ENCODE data around the gene ZNF592. TPM values are rescaled to one million over a fixed set of nuclear protein-coding genes. Genes with fewer than 3 reads are reported as not detected.

ZNF592 gene
- total RNA-seq = 10 to 100 TPM; 25.6 to 47.6 (median 40.9) TPM

GRCh38 chr15:84748274-84749110 lies at the start of gene ZNF592:
Gene ZNF592, plus strand, starts transcription at chr15:84748592. Its CDS starts 34,084 bp downstream, at chr15:84782676.
- Histone ChIP-seq H3K27me3 (no peaks in the 10 kb centered on the region), H3K4me3 (peak within 1 kb of the TSS; percentile 85 to 96 (median 89)), H3K9me3 (no peaks in the 10 kb centered on the region), H3K4me1 (peaks cover 0 to 61% (median 18%) of the 10 kb centered on the region in 4 donors), H3K36me3 (no peaks in the 10 kb centered on the region), H3K27ac (peak within 1 kb of the TSS; percentile 99 to 100 (median 100))
- DNase-seq = peak; percentile 76 to 94 (median 92)
- peak in 3 of 6 experiments; percentile 65 to 81 (median 74) for TF ChIP-seq CTCF (IDR thresholded peaks at IDR 0.05)
- TF ChIP-seq POLR2A (IDR thresholded peaks at IDR 0.05) = peak in 1 of 2 donors; percentile 80

GRCh38 chr15:84699538-84700191 lies 48.7 kb upstream of the ZNF592 start:
- Histone ChIP-seq H3K4me3 (no peak overlapping the region), H3K4me1 (peaks cover 0 to 12% (median 0%) of the 10 kb centered on the region in 4 donors), H3K9me3 (no peaks in the 10 kb centered on the region), H3K36me3 (no peaks in the 10 kb centered on the region), H3K27me3 (no peaks in the 10 kb centered on the region), H3K27ac (no peak overlapping the region)
- no peak for TF ChIP-seq POLR2A (IDR thresholded peaks at IDR 0.05)
- TF ChIP-seq CTCF (IDR thresholded peaks at IDR 0.05) = no peak
- DNase-seq = no peak

- H3K4me1 ChIP-seq = peaks cover 0 to 6% (median 0%) of the 10 kb centered on the region in 4 donors
- H3K9me3 ChIP-seq = no peaks in the 10 kb centered on the region
- H3K36me3 ChIP-seq = no peaks in the 10 kb centered on the region
- peak overlapping the region in 1 of 4 donors; percentile 17 for H3K27ac ChIP-seq
- H3K27me3 ChIP-seq = no peaks in the 10 kb centered on the region
- DNase-seq = peak in 1 of 3 donors; percentile 57
- TF ChIP-seq CTCF (IDR thresholded peaks at IDR 0.05) = no peak
- no peak for TF ChIP-seq POLR2A (IDR thresholded peaks at IDR 0.05)
- no peak overlapping the region for H3K4me3 ChIP-seq
These were observed 45.4 kb upstream of the ZNF592 start for GRCh38 chr15:84702961-84703482.

- Histone ChIP-seq H3K4me3 (no peak overlapping the region), H3K27ac (peak overlapping the region in 1 of 4 donors; percentile 17), H3K9me3 (no peaks in the 10 kb centered on the region), H3K36me3 (no peaks in the 10 kb centered on the region), H3K27me3 (no peaks in the 10 kb centered on the region), H3K4me1 (peaks cover 0 to 6% (median 0%) of the 10 kb centered on the region in 4 donors)
- TF ChIP-seq CTCF (IDR thresholded peaks at IDR 0.05) = no peak
- TF ChIP-seq POLR2A (IDR thresholded peaks at IDR 0.05) = no peak
- no peak for DNase-seq
These were observed 44.6 kb upstream of the ZNF592 start for GRCh38 chr15:84703808-84704207.

GRCh38 chr15:84714372-84714771 lies 34.0 kb upstream of the ZNF592 start:
- H3K36me3 ChIP-seq = peaks cover 0 to 26% (median 0%) of the 10 kb centered on the region in 3 donors
- no peak for DNase-seq
- H3K4me3 ChIP-seq = peak overlapping the region in 3 of 4 donors; percentile 69 to 86 (median 84)
- H3K4me1 ChIP-seq = peaks cover 0 to 21% (median 10%) of the 10 kb centered on the region in 4 donors
- no peak overlapping the region for H3K27ac ChIP-seq
- H3K27me3 ChIP-seq = no peaks in the 10 kb centered on the region
- TF ChIP-seq POLR2A (IDR thresholded peaks at IDR 0.05) = no peak
- TF ChIP-seq CTCF (IDR thresholded peaks at IDR 0.05) = no peak
- no peaks in the 10 kb centered on the region for H3K9me3 ChIP-seq
